K562 (cell line): ENCODE measurements around the gene LSM4. TPM values are rescaled to one million over a fixed set of nuclear protein-coding genes. Genes with fewer than 3 reads are reported as not detected.
A peak's percentile ranks its signal among the peaks of the same experiment; 100 is the strongest.

Experiments
- ARID2 ChIP-seq: fragments of 450-650 bp; IDR thresholded peaks from 2 replicates; pipeline ENCODE4 v1.6.1; 2017; ENCODE audit warnings: antibody characterized with exemption, mild to moderate bottlenecking
- BRD4 ChIP-seq: fragments of 200-600 bp; sonication (generic); IDR thresholded peaks from 2 replicates; pipeline ENCODE4 v1.6.1; 2017; ENCODE audit warnings: inconsistent platforms
- CBX1 ChIP-seq: sonication (generic); IDR thresholded peaks from 2 replicates; pipeline ENCODE4 v1.6.1; 2016; ENCODE audit warnings: antibody characterized with exemption, low read depth, mild to moderate bottlenecking
- DEAF1 ChIP-seq: fragments of 450-650 bp; formaldehyde crosslinking; IDR thresholded peaks from 2 replicates; pipeline ENCODE4 v1.4.0; 2020; ENCODE audit warnings: mild to moderate bottlenecking, moderate library complexity
- DIDO1 ChIP-seq: fragments of 450-650 bp; IDR thresholded peaks from 2 replicates; pipeline ENCODE4 v1.6.1; 2016; ENCODE audit warnings: low read depth, missing biosample characterization, missing genetic modification characterization
- DMBX1 ChIP-seq: fragments of 250-450 bp; sonication (Bioruptor Pico); IDR thresholded peaks from 2 replicates; pipeline ENCODE4 v1.8.0; 2022; ENCODE audit warnings: inconsistent platforms, mild to moderate bottlenecking, moderate library complexity, borderline replicate concordance
- FOXP1 ChIP-seq: sonication (generic); formaldehyde crosslinking; IDR thresholded peaks from 2 replicates; pipeline ENCODE4 v1.8.0; 2022; ENCODE audit warnings: mild to moderate bottlenecking, missing genetic modification reagents
- HES1 ChIP-seq: fragments of 450-650 bp; IDR thresholded peaks from 2 replicates; pipeline ENCODE4 v1.6.1; 2016; ENCODE audit warnings: low read depth, mild to moderate bottlenecking, moderate library complexity
- ILF3 ChIP-seq: fragments of 450-650 bp; IDR thresholded peaks from 2 replicates; pipeline ENCODE4 v1.6.1; 2018; ENCODE audit warnings: antibody characterized with exemption, mild to moderate bottlenecking, moderate library complexity, borderline replicate concordance
- KAT8 ChIP-seq: fragments of 450-650 bp; IDR thresholded peaks from 2 replicates; pipeline ENCODE4 v1.6.1; 2016; ENCODE audit warnings: low read depth, mild to moderate bottlenecking
- KLF16 ChIP-seq: IDR thresholded peaks from 2 replicates; pipeline ENCODE4 v1.6.1; 2016; ENCODE audit warnings: antibody characterized with exemption
- PHB2 ChIP-seq: fragments of 450-650 bp; IDR thresholded peaks from 2 replicates; pipeline ENCODE4 v1.6.1; 2017; ENCODE audit warnings: low read depth
- POLR2H ChIP-seq: IDR thresholded peaks from 2 replicates; pipeline ENCODE4 v1.6.1; 2016; ENCODE audit warnings: missing genetic modification characterization, low read depth, mild to moderate bottlenecking, control low read depth, missing compliant biosample characterization, moderate library complexity
- POLR3A ChIP-seq: IDR thresholded peaks from 2 replicates; pipeline ENCODE4 v1.6.1; 2011; ENCODE audit warnings: borderline replicate concordance, mild to moderate bottlenecking, moderate library complexity; ENCODE audit not compliant: insufficient read length, insufficient read depth; ENCODE audit errors: extremely low read depth
- RBBP5 ChIP-seq: fragments of 200-600 bp; sonication (generic); IDR thresholded peaks from 2 replicates; pipeline ENCODE4 v1.6.1; 2012; ENCODE audit warnings: borderline replicate concordance, mild to moderate bottlenecking, low read length, control low read depth, inconsistent platforms; ENCODE audit not compliant: insufficient read depth, poor library complexity, severe bottlenecking
- SETDB1 ChIP-seq: IDR thresholded peaks from one replicate; pipeline ENCODE4 v1.6.1; 2012; ENCODE audit warnings: low read length, control low read depth, inconsistent platforms
- STAT5B ChIP-seq: fragments of 250-450 bp; sonication (Bioruptor Pico); IDR thresholded peaks from 2 replicates; pipeline ENCODE4 v1.8.0; 2021; ENCODE audit warnings: mild to moderate bottlenecking, inconsistent platforms
- TAF7 ChIP-seq: fragments of 450-650 bp; IDR thresholded peaks from 2 replicates; pipeline ENCODE4 v1.6.1; 2016; ENCODE audit warnings: missing genetic modification characterization, missing compliant biosample characterization
- ZBTB1 ChIP-seq: sonication (generic); formaldehyde crosslinking; IDR thresholded peaks from 2 replicates; pipeline ENCODE4 v1.8.1; 2023; ENCODE audit warnings: missing genetic modification reagents, low read depth, mild to moderate bottlenecking, borderline replicate concordance
- ZNF121 ChIP-seq: sonication (generic); formaldehyde crosslinking; conservative IDR thresholded peaks from 2 replicates; pipeline ENCODE4 v1.8.0; 2022; ENCODE audit warnings: missing genetic modification reagents
- ZNF282 ChIP-seq: sonication (generic); formaldehyde crosslinking; IDR thresholded peaks from 2 replicates; pipeline ENCODE4 v1.8.1; 2023; ENCODE audit warnings: missing genetic modification reagents
- ZNF444 ChIP-seq: fragments of 250-450 bp; sonication (Bioruptor Pico); IDR thresholded peaks from 2 replicates; pipeline ENCODE4 v1.4.0; 2020; ENCODE audit warnings: mild to moderate bottlenecking, moderate library complexity
- ZNF583 ChIP-seq: fragments of 250-450 bp; sonication (Bioruptor Pico); IDR thresholded peaks from 2 replicates; pipeline ENCODE4 v1.4.0; 2020
- ZNF75A ChIP-seq: fragments of 450-650 bp; formaldehyde crosslinking; IDR thresholded peaks from 2 replicates; pipeline ENCODE4 v1.4.0; 2020; ENCODE audit warnings: mild to moderate bottlenecking
- ZNF764 ChIP-seq: fragments of 250-450 bp; sonication (Bioruptor Pico); IDR thresholded peaks from 2 replicates; pipeline ENCODE4 v1.4.0; 2020; ENCODE audit warnings: low read depth, mild to moderate bottlenecking, moderate library complexity
- polyA plus RNA-seq, 8 experiments: library from polyadenylated mRNA; depleted of rRNA in 4 of 8; stranded (reverse) in 5 of 8; unstranded in 3 of 8; fragments of >200 nt; fragmentation: Nextera tagmentation in 2 of 8; fragmentation: Illumina TruSeq in 1 of 8; extraction: Ambion mirVana in 2 of 8; extraction: Trizol in 1 of 8; gene quantifications; 2 replicates each; pipeline versions ENCODE4 v1.2.1 to v1.2.3, GENCODE V29; 2011 to 2014; ENCODE audit warnings: inconsistent platforms in 1 of 8, missing spikeins in 1 of 8
- total RNA-seq, 7 experiments: library from RNA; depleted of rRNA in 6 of 7; stranded (reverse); fragments of >200 nt in 6 of 7; fragmentation: Illumina TruSeq in 2 of 7; extraction: Trizol in 2 of 7; gene quantifications; 2 replicates each; pipeline versions ENCODE4 v1.2.1 to v1.2.3, GENCODE V29; 2011 to 2021; ENCODE audit warnings: low replicate concordance in 1 of 7
- TF ChIP-seq, protein P1 (sequence below): fragments of 250-450 bp; sonication (Bioruptor Pico); IDR thresholded peaks from 2 replicates; pipeline ENCODE4 v1.9.0; 2021; ENCODE audit warnings: mild to moderate bottlenecking, inconsistent platforms

The LSM4 gene
- total and polyA plus RNA-seq, 9 of the 15 experiments (the other 6 are each of a cell fraction or from before 2014, with no cell fraction given), result 11.9 to 763 (median 202) TPM

GRCh38 chr19:18304458-18305310 is 18.2 kb downstream of the LSM4 start (continued):
- TF ChIP-seq HES1, result no peak
- TF ChIP-seq KLF16, result no peak
- TF ChIP-seq STAT5B, result no peak
- TF ChIP-seq ZBTB1 (CRISPR knock-in tag), result no peak
- no peak for TF ChIP-seq ZNF75A (CRISPR knock-in tag)
- TF ChIP-seq, protein P1, sequence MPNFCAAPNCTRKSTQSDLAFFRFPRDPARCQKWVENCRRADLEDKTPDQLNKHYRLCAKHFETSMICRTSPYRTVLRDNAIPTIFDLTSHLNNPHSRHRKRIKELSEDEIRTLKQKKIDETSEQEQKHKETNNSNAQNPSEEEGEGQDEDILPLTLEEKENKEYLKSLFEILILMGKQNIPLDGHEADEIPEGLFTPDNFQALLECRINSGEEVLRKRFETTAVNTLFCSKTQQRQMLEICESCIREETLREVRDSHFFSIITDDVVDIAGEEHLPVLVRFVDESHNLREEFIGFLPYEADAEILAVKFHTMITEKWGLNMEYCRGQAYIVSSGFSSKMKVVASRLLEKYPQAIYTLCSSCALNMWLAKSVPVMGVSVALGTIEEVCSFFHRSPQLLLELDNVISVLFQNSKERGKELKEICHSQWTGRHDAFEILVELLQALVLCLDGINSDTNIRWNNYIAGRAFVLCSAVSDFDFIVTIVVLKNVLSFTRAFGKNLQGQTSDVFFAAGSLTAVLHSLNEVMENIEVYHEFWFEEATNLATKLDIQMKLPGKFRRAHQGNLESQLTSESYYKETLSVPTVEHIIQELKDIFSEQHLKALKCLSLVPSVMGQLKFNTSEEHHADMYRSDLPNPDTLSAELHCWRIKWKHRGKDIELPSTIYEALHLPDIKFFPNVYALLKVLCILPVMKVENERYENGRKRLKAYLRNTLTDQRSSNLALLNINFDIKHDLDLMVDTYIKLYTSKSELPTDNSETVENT, result peak; percentile 62; the same call in 1 of the 2 replicates
- TF ChIP-seq ZNF444 (CRISPR knock-in tag), result no peak
- no peak for TF ChIP-seq KAT8
- TF ChIP-seq CBX1, result no peak
- TF ChIP-seq PHB2, result no peak
- TF ChIP-seq ZNF583 (CRISPR knock-in tag), result no peak
- TF ChIP-seq ILF3, result no peak
- no peak for TF ChIP-seq SETDB1
- no peak for TF ChIP-seq DIDO1 (tag)
- TF ChIP-seq ZNF121 (CRISPR knock-in tag), result no peak
- TF ChIP-seq POLR2H (tag), result peak; percentile 29; the same call in 1 of the 2 replicates
- TF ChIP-seq RBBP5, result no peak
- TF ChIP-seq BRD4, result no peak
- TF ChIP-seq TAF7, result peak; percentile 69
- TF ChIP-seq ZNF764 (CRISPR knock-in tag), result no peak
- TF ChIP-seq FOXP1 (CRISPR knock-in tag), result 0 out of 2 replicates have a peak, but pooled peaks have one; percentile 43
- no peak for TF ChIP-seq ARID2
- no peak for TF ChIP-seq POLR3A
- TF ChIP-seq DMBX1 (CRISPR knock-in tag), result 0 out of 2 replicates have a peak, but pooled peaks have one; percentile 19
- no peak for TF ChIP-seq DEAF1 (CRISPR knock-in tag)
- TF ChIP-seq ZNF282 (CRISPR knock-in tag), result no peak
